ENCODE measurements around the gene ITPK1.
"Not testable (repeated sequence)": the region's sequence is repeated elsewhere in the genome, so short reads cannot be mapped to it uniquely, and the experiment has no call there.

DNA sequence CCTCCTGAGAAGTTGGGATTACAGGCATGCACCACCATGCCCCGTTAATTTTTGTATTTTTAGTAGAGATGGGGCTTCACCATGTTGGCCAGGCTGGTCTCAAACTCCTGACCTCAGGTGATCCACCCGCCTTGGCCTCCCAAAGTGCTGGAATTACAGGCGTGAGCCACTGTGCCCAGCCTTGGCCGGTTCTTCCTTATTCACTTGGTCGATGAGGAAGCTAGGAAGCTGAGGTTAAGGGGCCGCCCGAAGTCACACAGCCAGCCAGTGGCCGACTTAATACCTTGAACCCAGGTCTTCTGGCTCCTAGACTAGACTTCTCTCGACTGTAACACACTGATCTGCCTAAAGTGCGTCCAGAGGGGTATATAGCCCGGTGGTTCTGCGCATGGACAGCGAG is 20.8 kb upstream of the ITPK1 start:
- not testable (repeated sequence) for TF ChIP-seq EZH2 (IDR thresholded peaks at IDR 0.05; ENCODE audit: insufficient read depth, poor library complexity, severe bottlenecking); EZH2phosphoT487 (IDR thresholded peaks at IDR 0.05; ENCODE audit: insufficient read depth, low read depth)

Data from GM23248 (cell line).